Mesothelial cell of epicardium (in vitro differentiated cells): ENCODE measurements around the gene CAMKMT. TPM values are rescaled to one million over a fixed set of nuclear protein-coding genes. Genes with fewer than 3 reads are reported as not detected.
"Not testable (repeated sequence)": the region's sequence is repeated elsewhere in the genome, so short reads cannot be mapped to it uniquely, and the experiment has no call there.

Experiments used
- DNase-seq, 2 experiments: peaks; one replicate each; pipeline ENCODE4 v3.0.0; 2021; ENCODE audit warnings: low spot score in 2 of 2; ENCODE audit not compliant: unreplicated experiment in 2 of 2
- H3K27ac Mint-ChIP-seq: 2 replicates; pipeline ENCODE4 v1.8.0; 2021; ENCODE audit warnings: mixed read lengths
- H3K27me3 Mint-ChIP-seq: 2 replicates; pipeline ENCODE4 v1.8.0; 2021; ENCODE audit warnings: low read depth, mixed read lengths
- H3K36me3 Mint-ChIP-seq: 2 replicates; pipeline ENCODE4 v1.8.0; 2021; ENCODE audit warnings: mixed read lengths
- H3K4me1 Mint-ChIP-seq: 2 replicates; pipeline ENCODE4 v1.8.0; 2021; ENCODE audit warnings: mixed read lengths
- H3K4me3 Mint-ChIP-seq: 2 replicates; pipeline ENCODE4 v1.8.0; 2021; ENCODE audit warnings: mild to moderate bottlenecking, moderate library complexity, mixed read lengths
- H3K9me3 Mint-ChIP-seq: 2 replicates; pipeline ENCODE4 v1.8.0; 2021; ENCODE audit warnings: mixed read lengths
- CTCF ChIP-seq: fragments of 200-600 bp; sonication (generic); IDR thresholded peaks from one replicate; pipeline ENCODE4 v1.5.0; 2021; ENCODE audit warnings: antibody characterized with exemption; ENCODE audit not compliant: unreplicated experiment
- total RNA-seq: library from RNA; stranded (reverse); gene quantifications from 3 replicates; pipeline ENCODE4 v1.2.1, GENCODE V29; 2021

CAMKMT gene
- total RNA-seq, 1 donor from 2014 or later: 8.3 TPM

GRCh38 chr2:44498551-44498950 is 136.8 kb downstream of the CAMKMT start:
- no peak for TF ChIP-seq CTCF
- H3K4me1 Mint-ChIP-seq: no peaks in the 10 kb centered on the region
- no peaks in the 10 kb centered on the region for H3K27me3 Mint-ChIP-seq
- H3K9me3 Mint-ChIP-seq: no peaks in the 10 kb centered on the region
- DNase-seq: no peak
- H3K27ac Mint-ChIP-seq: no peak overlapping the region
- H3K4me3 Mint-ChIP-seq: no peak overlapping the region
- no peaks in the 10 kb centered on the region for H3K36me3 Mint-ChIP-seq

GRCh38 chr2:44505664-44506063 is 143.9 kb downstream of the CAMKMT start:
- not testable (repeated sequence) for H3K9me3 Mint-ChIP-seq, H3K36me3 Mint-ChIP-seq, H3K4me1 Mint-ChIP-seq, H3K27ac Mint-ChIP-seq, DNase-seq, H3K4me3 Mint-ChIP-seq, H3K27me3 Mint-ChIP-seq

- Mint-ChIP-seq H3K36me3 (peaks cover 2% of the 10 kb centered on the region), H3K9me3 (no peaks in the 10 kb centered on the region), H3K4me1 (peaks cover under 1% of the 10 kb centered on the region), H3K27me3 (no peaks in the 10 kb centered on the region), H3K27ac (no peak overlapping the region), H3K4me3 (no peak overlapping the region)
- no peak for TF ChIP-seq CTCF
- no peak for DNase-seq
Observed at GRCh38 chr2:44510246-44510645, 148.5 kb downstream of the CAMKMT start.

GRCh38 chr2:44515416-44515815 is 153.7 kb downstream of the CAMKMT start:
- H3K4me1 Mint-ChIP-seq: peaks cover 7% of the 10 kb centered on the region
- no peak for TF ChIP-seq CTCF
- no peaks in the 10 kb centered on the region for H3K27me3 Mint-ChIP-seq
- no peak overlapping the region for H3K27ac Mint-ChIP-seq
- peaks cover 3% of the 10 kb centered on the region for H3K9me3 Mint-ChIP-seq
- no peaks in the 10 kb centered on the region for H3K36me3 Mint-ChIP-seq
- no peak overlapping the region for H3K4me3 Mint-ChIP-seq
- DNase-seq: no peak

GRCh38 chr2:44519026-44519425 is 157.3 kb downstream of the CAMKMT start:
- Mint-ChIP-seq H3K4me3 (no peak overlapping the region), H3K4me1 (peaks cover 7% of the 10 kb centered on the region), H3K9me3 (peaks cover 18% of the 10 kb centered on the region), H3K27me3 (no peaks in the 10 kb centered on the region), H3K36me3 (peaks cover 8% of the 10 kb centered on the region), H3K27ac (no peak overlapping the region)
- TF ChIP-seq CTCF: no peak
- DNase-seq: no peak

GRCh38 chr2:44522846-44523245 is 161.1 kb downstream of the CAMKMT start:
- Mint-ChIP-seq H3K27ac (no peak overlapping the region), H3K36me3 (peaks cover 8% of the 10 kb centered on the region), H3K4me1 (peaks cover under 1% of the 10 kb centered on the region), H3K4me3 (no peak overlapping the region), H3K9me3 (peaks cover 18% of the 10 kb centered on the region), H3K27me3 (no peaks in the 10 kb centered on the region)
- no peak for DNase-seq
- no peak for TF ChIP-seq CTCF
